GM10847 (cell line): ENCODE measurements around the gene PLXND1.

ENCODE experiments used
- POLR2A ChIP-seq: IDR thresholded peaks from 2 replicates; pipeline ENCODE4 v1.6.1; 2011; ENCODE audit not compliant: insufficient read length; ENCODE audit errors: extremely low read depth

PLXND1 gene

GRCh38 chr3:129608936-129609590 is 2.6 kb upstream of the PLXND1 start:
- TF ChIP-seq POLR2A: no peak

- no peak for TF ChIP-seq POLR2A
These were observed 1.8 kb upstream of the PLXND1 start for GRCh38 chr3:129608087-129608935.

- TF ChIP-seq POLR2A: no peak
These were observed 1.1 kb upstream of the PLXND1 start for GRCh38 chr3:129607391-129608068.

- no peak for TF ChIP-seq POLR2A
These were observed 397 bp downstream of the PLXND1 start for GRCh38 chr3:129605922-129606635.

- no peak for TF ChIP-seq POLR2A
These were observed 1.1 kb downstream of the PLXND1 start for GRCh38 chr3:129605203-129605921.

GRCh38 chr3:129604767-129605166 is 1.7 kb downstream of the PLXND1 start:
- no peak for TF ChIP-seq POLR2A

- no peak for TF ChIP-seq POLR2A
These were observed 2.3 kb downstream of the PLXND1 start for GRCh38 chr3:129603991-129604749.

GRCh38 chr3:129603561-129603942 is 2.9 kb downstream of the PLXND1 start:
- no peak for TF ChIP-seq POLR2A

- no peak for TF ChIP-seq POLR2A
These were observed 3.5 kb downstream of the PLXND1 start for GRCh38 chr3:129602730-129603560.

GRCh38 chr3:129602309-129602708 is 4.2 kb downstream of the PLXND1 start:
- TF ChIP-seq POLR2A: no peak

- no peak for TF ChIP-seq POLR2A
These were observed 4.8 kb downstream of the PLXND1 start for GRCh38 chr3:129601713-129602112.

- no peak for TF ChIP-seq POLR2A
These were observed 6.1 kb downstream of the PLXND1 start for GRCh38 chr3:129600348-129600747.

GRCh38 chr3:129599607-129600006 is 6.9 kb downstream of the PLXND1 start:
- no peak for TF ChIP-seq POLR2A
